GM23338 (cell line): ENCODE measurements around the gene TMEM37. TPM values are rescaled to one million over a fixed set of nuclear protein-coding genes. Genes with fewer than 3 reads are reported as not detected.

ENCODE experiments used
- ATAC-seq: fragments of 200-7000 bp; cut with Tn5 transposase; 3 replicates; pipeline ENCODE4 v1.9.1; 2020
- DNase-seq: peaks from one replicate; pipeline ENCODE4 v3.0.0-alpha.2; 2015; ENCODE audit warnings: low spot score
- H2AFZ ChIP-seq: fragments of 200-600 bp; sonication (generic); 2 replicates; pipeline ENCODE4 v1.8.0; 2016; ENCODE audit warnings: antibody characterized with exemption, mild to moderate bottlenecking, moderate library complexity
- H3F3A ChIP-seq: fragments of 200-600 bp; sonication (generic); replicated peaks from 2 replicates; pipeline ENCODE4 v1.8.0; 2017; ENCODE audit warnings: antibody characterized with exemption, mixed run types, low read depth
- H3K27ac ChIP-seq: fragments of 200-600 bp; sonication (generic); 2 replicates; pipeline ENCODE4 v1.6.1; 2016; ENCODE audit warnings: low read depth
- H3K27me3 ChIP-seq: fragments of 200-600 bp; sonication (generic); 2 replicates; pipeline ENCODE4 v1.8.0; 2016; ENCODE audit warnings: mild to moderate bottlenecking, mixed run types, moderate library complexity; ENCODE audit not compliant: insufficient read depth
- H3K36me3 ChIP-seq: fragments of 200-600 bp; sonication (generic); 2 replicates; pipeline ENCODE4 v1.8.0; 2016; ENCODE audit warnings: mild to moderate bottlenecking; ENCODE audit not compliant: insufficient read depth
- H3K4me1 ChIP-seq: fragments of 200-600 bp; sonication (generic); 2 replicates; pipeline ENCODE4 v1.8.0; 2016; ENCODE audit warnings: mild to moderate bottlenecking, moderate library complexity; ENCODE audit not compliant: insufficient read depth
- H3K4me2 ChIP-seq: fragments of 200-600 bp; sonication (generic); 2 replicates; pipeline ENCODE4 v1.7.1; 2017; ENCODE audit warnings: mixed run types
- H3K4me3 ChIP-seq: fragments of 200-600 bp; sonication (generic); 2 replicates; pipeline ENCODE4 v1.6.1; 2016; ENCODE audit warnings: mixed run types
- H3K79me2 ChIP-seq: fragments of 200-600 bp; sonication (generic); replicated peaks from 2 replicates; pipeline ENCODE4 v1.8.0; 2017; ENCODE audit warnings: mild to moderate bottlenecking; ENCODE audit not compliant: insufficient read depth
- H3K9me2 ChIP-seq: fragments of 200-600 bp; sonication (generic); 2 replicates; pipeline ENCODE4 v1.8.0; 2017; ENCODE audit not compliant: insufficient read depth
- H4K20me1 ChIP-seq: fragments of 200-600 bp; sonication (generic); replicated peaks from 2 replicates; pipeline ENCODE4 v1.8.0; 2017; ENCODE audit warnings: mild to moderate bottlenecking; ENCODE audit not compliant: insufficient read depth
- H3K27ac Mint-ChIP-seq: 2 replicates; pipeline ENCODE4 v1.8.0; 2020; ENCODE audit warnings: inconsistent platforms, mild to moderate bottlenecking, moderate library complexity, mixed read lengths
- H3K27me3 Mint-ChIP-seq: 3 replicates; pipeline ENCODE4 v1.8.0; 2022; ENCODE audit warnings: low read depth, mild to moderate bottlenecking, moderate library complexity, mixed read lengths, inconsistent platforms; ENCODE audit not compliant: insufficient read depth, poor library complexity
- H3K36me3 Mint-ChIP-seq: 3 replicates; pipeline ENCODE4 v1.8.0; 2021; ENCODE audit warnings: low read depth, mild to moderate bottlenecking, inconsistent platforms, moderate library complexity, mixed read lengths
- H3K4me1 Mint-ChIP-seq: 3 replicates; pipeline ENCODE4 v1.8.0; 2020; ENCODE audit warnings: mild to moderate bottlenecking, inconsistent platforms, mixed read lengths
- H3K4me3 Mint-ChIP-seq: 3 replicates; pipeline ENCODE4 v1.8.0; 2021; ENCODE audit warnings: moderate library complexity, mild to moderate bottlenecking, inconsistent platforms, mixed read lengths
- H3K9me3 Mint-ChIP-seq: 3 replicates; pipeline ENCODE4 v1.8.0; 2020; ENCODE audit warnings: moderate library complexity, mild to moderate bottlenecking, inconsistent platforms, mixed read lengths
- CREB1 ChIP-seq: fragments of 250-450 bp; sonication (Bioruptor Pico); IDR thresholded peaks from 2 replicates; pipeline ENCODE4 v1.5.0; 2020; ENCODE audit warnings: low read depth, mild to moderate bottlenecking, moderate library complexity
- EZH2 ChIP-seq: fragments of 200-600 bp; sonication (generic); IDR thresholded peaks from one replicate; pipeline ENCODE4 v1.8.0; 2017; ENCODE audit warnings: antibody characterized with exemption, mild to moderate bottlenecking, low read depth; ENCODE audit not compliant: unreplicated experiment
- EZH2phosphoT487 ChIP-seq: fragments of 200-600 bp; sonication (generic); IDR thresholded peaks from one replicate; pipeline ENCODE4 v1.8.1; 2018; ENCODE audit warnings: antibody characterized with exemption; ENCODE audit not compliant: unreplicated experiment
- JUNB ChIP-seq: IDR thresholded peaks from one replicate; pipeline ENCODE4 v1.6.1; 2016; ENCODE audit warnings: antibody characterized with exemption; ENCODE audit not compliant: unreplicated experiment
- NANOG ChIP-seq: IDR thresholded peaks from 2 replicates; pipeline ENCODE4 v1.6.1; 2016; ENCODE audit warnings: antibody characterized with exemption, borderline replicate concordance
- POLR2AphosphoS5 ChIP-seq: IDR thresholded peaks from 2 replicates; pipeline ENCODE4 v1.6.1; 2016; ENCODE audit warnings: antibody characterized with exemption, low read depth
- STAT1 ChIP-seq: IDR thresholded peaks from one replicate; pipeline ENCODE4 v1.6.1; 2016; ENCODE audit warnings: antibody characterized with exemption; ENCODE audit not compliant: unreplicated experiment
- ZNF114 ChIP-seq: fragments of 250-450 bp; sonication (Bioruptor Pico); IDR thresholded peaks from 2 replicates; pipeline ENCODE4 v1.5.0; 2020; ENCODE audit warnings: mild to moderate bottlenecking, moderate library complexity
- ZNF331 ChIP-seq: fragments of 250-450 bp; sonication (Bioruptor Pico); IDR thresholded peaks from 2 replicates; pipeline ENCODE4 v1.5.0; 2020; ENCODE audit warnings: low read depth, mild to moderate bottlenecking, moderate library complexity
- polyA plus RNA-seq: library from polyadenylated mRNA; unstranded; fragments of >200 nt; fragmentation: Nextera tagmentation; extraction: Ambion mirVana; gene quantifications from 2 replicates; pipeline ENCODE4 v1.2.1, GENCODE V29; 2016
- total RNA-seq: library from RNA; depleted of rRNA; stranded (reverse); fragments of >200 nt; shearing (Covaris generic); gene quantifications from 2 replicates; pipeline ENCODE4 v1.2.3, GENCODE V29; 2014
- TF ChIP-seq, protein P1 (sequence below), 2 experiments: fragments of 200-600 bp in 1 of 2; sonication (generic) in 1 of 2; conservative IDR thresholded peaks; 2 replicates each; pipeline versions ENCODE4 v1.5.1 to v1.6.1; 2016 to 2017; ENCODE audit warnings: antibody characterized with exemption in 2 of 2, low read depth in 2 of 2, mild to moderate bottlenecking in 2 of 2, moderate library complexity in 1 of 2
- TF ChIP-seq, protein P2 (sequence below): IDR thresholded peaks from 2 replicates; pipeline ENCODE4 v1.6.1; 2016; ENCODE audit warnings: antibody characterized with exemption

The TMEM37 gene
- total and polyA plus RNA-seq, 2 experiments from 2014 or later, result 8.6 to 8.8 TPM

DNA sequence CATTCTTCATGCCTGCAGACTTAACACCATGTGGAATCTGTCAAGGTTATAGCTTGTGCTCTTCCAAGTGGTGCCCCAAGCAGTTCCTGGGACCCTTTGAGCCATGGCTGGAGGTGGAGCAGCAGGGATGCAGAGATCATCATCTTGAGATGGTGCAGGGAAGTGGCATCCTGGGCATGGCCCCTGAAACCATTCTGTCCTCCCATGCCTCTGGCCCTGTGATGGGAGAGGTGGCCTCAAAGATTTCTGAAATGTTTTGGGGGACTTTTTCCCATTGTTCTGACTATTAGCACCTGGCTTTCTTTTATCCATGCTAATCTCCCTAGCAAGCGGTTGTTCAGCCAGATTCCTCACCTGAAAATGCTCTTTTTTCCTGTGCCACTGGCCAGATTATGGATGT is 10.3 kb upstream of the TMEM37 start:
- Histone ChIP-seq H3K36me3 (no peaks in the 10 kb centered on the region; the same call in 1 of the 2 replicates), H4K20me1 (no peaks in the 10 kb centered on the region), H3K27ac (no peak overlapping the region), H3K4me3 (no peak overlapping the region), H2AFZ (no peak overlapping the region), H3K79me2 (no peaks in the 10 kb centered on the region), H3K4me2 (no peak overlapping the region), H3K9me2 (no peaks in the 10 kb centered on the region), H3K27me3 (no peaks in the 10 kb centered on the region), H3K4me1 (no peaks in the 10 kb centered on the region; the same call in 1 of the 2 replicates), H3F3A (no peaks in the 10 kb centered on the region)
- Mint-ChIP-seq H3K4me3 (no peak overlapping the region), H3K9me3 (peaks cover 24% of the 10 kb centered on the region), H3K4me1 (peaks cover 6% of the 10 kb centered on the region; the same call in 2 of the 3 replicates), H3K36me3 (peaks cover 8% of the 10 kb centered on the region; the same call in 1 of the 3 replicates), H3K27ac (no peak overlapping the region), H3K27me3 (peaks cover 4% of the 10 kb centered on the region)
- TF ChIP-seq ZNF114 (CRISPR knock-in tag) (no peak), NANOG (no peak), CREB1 (CRISPR knock-in tag) (no peak), ZNF331 (CRISPR knock-in tag) (no peak), EZH2phosphoT487 (no peak)
- no peak for ATAC-seq
- no peak for DNase-seq

- Histone ChIP-seq H3K27ac (no peak overlapping the region), H3K9me2 (no peaks in the 10 kb centered on the region), H3K27me3 (no peaks in the 10 kb centered on the region), H3K4me2 (no peak overlapping the region), H3K4me1 (peaks cover 1% of the 10 kb centered on the region; the same call in 1 of the 2 replicates), H4K20me1 (no peaks in the 10 kb centered on the region), H3K36me3 (no peaks in the 10 kb centered on the region; the same call in 1 of the 2 replicates), H3K4me3 (no peak overlapping the region), H3F3A (no peaks in the 10 kb centered on the region), H3K79me2 (no peaks in the 10 kb centered on the region), H2AFZ (no peak overlapping the region)
- Mint-ChIP-seq H3K4me3 (no peak overlapping the region), H3K9me3 (peaks cover 24% of the 10 kb centered on the region), H3K36me3 (peaks cover 8% of the 10 kb centered on the region; the same call in 1 of the 3 replicates), H3K27ac (no peak overlapping the region), H3K4me1 (peaks cover 10% of the 10 kb centered on the region), H3K27me3 (peaks cover 4% of the 10 kb centered on the region)
- no peak for DNase-seq
- ATAC-seq, result no peak
- no peak for TF ChIP-seq JUNB
Observed at GRCh38 chr2:119421741-119422140, 9.9 kb upstream of the TMEM37 start.

DNA sequence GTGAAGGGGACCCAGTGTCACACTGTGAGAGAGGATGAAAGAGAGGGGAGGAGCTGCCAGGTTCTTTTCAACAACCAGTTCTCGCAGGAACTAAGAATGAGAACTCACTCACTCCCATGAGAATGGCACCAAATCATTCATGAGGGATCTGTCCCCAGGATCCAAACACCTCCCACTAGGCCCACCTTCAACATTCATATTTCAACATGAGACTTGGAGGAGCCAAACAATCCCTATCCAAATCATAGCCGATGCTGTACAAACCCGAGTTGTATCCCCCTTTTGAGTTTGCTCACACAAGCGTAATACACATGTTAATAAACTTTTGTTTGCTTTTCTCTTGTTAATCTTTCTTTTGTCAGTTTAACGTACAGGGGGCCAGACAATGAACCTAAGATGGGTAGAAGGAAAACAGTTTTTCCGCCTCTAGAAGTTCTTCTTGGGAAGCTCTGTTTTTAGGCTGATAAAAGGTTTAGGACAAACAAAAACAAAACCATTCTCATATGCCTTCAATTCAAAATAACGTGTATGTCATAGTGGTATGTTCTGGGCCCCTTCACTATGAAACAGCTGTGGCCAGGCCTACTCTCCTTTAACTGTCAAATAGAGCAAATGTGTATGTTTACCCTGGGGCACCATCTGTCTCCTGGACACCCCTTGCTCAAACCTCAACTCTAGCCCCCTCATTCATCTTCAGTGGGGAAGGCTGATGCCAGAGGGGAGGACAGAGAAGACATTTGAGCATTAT is 9.1 kb upstream of the TMEM37 start:
- Histone ChIP-seq H3K36me3 (no peaks in the 10 kb centered on the region; the same call in 1 of the 2 replicates), H3K4me3 (no peak overlapping the region), H2AFZ (no peak overlapping the region), H3K79me2 (no peaks in the 10 kb centered on the region), H3K4me1 (peaks cover 7% of the 10 kb centered on the region), H4K20me1 (no peaks in the 10 kb centered on the region), H3K9me2 (no peaks in the 10 kb centered on the region), H3K27ac (no peak overlapping the region), H3K27me3 (0 out of 2 replicates have a peak, but pooled peaks cover 3% of the 10 kb centered on the region), H3K4me2 (no peak overlapping the region), H3F3A (no peaks in the 10 kb centered on the region)
- Mint-ChIP-seq H3K36me3 (peaks cover 8% of the 10 kb centered on the region; the same call in 1 of the 3 replicates), H3K9me3 (peaks cover 24% of the 10 kb centered on the region), H3K4me3 (no peak overlapping the region), H3K27me3 (peaks cover 7% of the 10 kb centered on the region), H3K27ac (no peak overlapping the region), H3K4me1 (peaks cover 16% of the 10 kb centered on the region)
- ATAC-seq (no peak), DNase-seq (no peak)
- TF ChIP-seq, protein P1, sequence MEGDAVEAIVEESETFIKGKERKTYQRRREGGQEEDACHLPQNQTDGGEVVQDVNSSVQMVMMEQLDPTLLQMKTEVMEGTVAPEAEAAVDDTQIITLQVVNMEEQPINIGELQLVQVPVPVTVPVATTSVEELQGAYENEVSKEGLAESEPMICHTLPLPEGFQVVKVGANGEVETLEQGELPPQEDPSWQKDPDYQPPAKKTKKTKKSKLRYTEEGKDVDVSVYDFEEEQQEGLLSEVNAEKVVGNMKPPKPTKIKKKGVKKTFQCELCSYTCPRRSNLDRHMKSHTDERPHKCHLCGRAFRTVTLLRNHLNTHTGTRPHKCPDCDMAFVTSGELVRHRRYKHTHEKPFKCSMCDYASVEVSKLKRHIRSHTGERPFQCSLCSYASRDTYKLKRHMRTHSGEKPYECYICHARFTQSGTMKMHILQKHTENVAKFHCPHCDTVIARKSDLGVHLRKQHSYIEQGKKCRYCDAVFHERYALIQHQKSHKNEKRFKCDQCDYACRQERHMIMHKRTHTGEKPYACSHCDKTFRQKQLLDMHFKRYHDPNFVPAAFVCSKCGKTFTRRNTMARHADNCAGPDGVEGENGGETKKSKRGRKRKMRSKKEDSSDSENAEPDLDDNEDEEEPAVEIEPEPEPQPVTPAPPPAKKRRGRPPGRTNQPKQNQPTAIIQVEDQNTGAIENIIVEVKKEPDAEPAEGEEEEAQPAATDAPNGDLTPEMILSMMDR (conservative IDR thresholded peaks at IDR 0.05; ENCODE audit: low read depth in 2 of 2), result no peak
- TF ChIP-seq NANOG (no peak), JUNB (no peak), ZNF331 (CRISPR knock-in tag) (no peak), STAT1 (no peak), CREB1 (CRISPR knock-in tag) (no peak), POLR2AphosphoS5 (no peak), EZH2 (no peak)
- TF ChIP-seq, protein P2, sequence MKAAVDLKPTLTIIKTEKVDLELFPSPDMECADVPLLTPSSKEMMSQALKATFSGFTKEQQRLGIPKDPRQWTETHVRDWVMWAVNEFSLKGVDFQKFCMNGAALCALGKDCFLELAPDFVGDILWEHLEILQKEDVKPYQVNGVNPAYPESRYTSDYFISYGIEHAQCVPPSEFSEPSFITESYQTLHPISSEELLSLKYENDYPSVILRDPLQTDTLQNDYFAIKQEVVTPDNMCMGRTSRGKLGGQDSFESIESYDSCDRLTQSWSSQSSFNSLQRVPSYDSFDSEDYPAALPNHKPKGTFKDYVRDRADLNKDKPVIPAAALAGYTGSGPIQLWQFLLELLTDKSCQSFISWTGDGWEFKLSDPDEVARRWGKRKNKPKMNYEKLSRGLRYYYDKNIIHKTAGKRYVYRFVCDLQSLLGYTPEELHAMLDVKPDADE, result no peak
